Neural progenitor cell (in vitro differentiated cells): ENCODE data around the gene TMPRSS4. TPM values are rescaled to one million over a fixed set of nuclear protein-coding genes. Genes with fewer than 3 reads are reported as not detected.

Experiments
- DNase-seq: peaks from one replicate; pipeline ENCODE4 v3.0.0-alpha.2; 2016; ENCODE audit warnings: low spot score
- H2AFZ ChIP-seq: fragments of 200-600 bp; sonication (generic); replicated peaks from 2 replicates; pipeline ENCODE4 v1.6.1; 2016; ENCODE audit warnings: antibody characterized with exemption
- H3F3A ChIP-seq: fragments of 200-600 bp; sonication (generic); 2 replicates; pipeline ENCODE4 v1.6.1; 2016; ENCODE audit warnings: antibody characterized with exemption, low read depth
- H3K27ac ChIP-seq: fragments of 200-600 bp; sonication (generic); 2 replicates; pipeline ENCODE4 v1.5.1; 2016; ENCODE audit warnings: mild to moderate bottlenecking
- H3K27me3 ChIP-seq: fragments of 200-600 bp; sonication (generic); 2 replicates; pipeline ENCODE4 v1.6.1; 2016; ENCODE audit warnings: mild to moderate bottlenecking, moderate library complexity
- H3K36me3 ChIP-seq: fragments of 200-600 bp; sonication (generic); 2 replicates; pipeline ENCODE4 v1.5.1; 2016
- H3K4me1 ChIP-seq: fragments of 200-600 bp; sonication (generic); 2 replicates; pipeline ENCODE4 v1.6.1; 2016; ENCODE audit warnings: mixed run types
- H3K4me2 ChIP-seq: fragments of 200-600 bp; sonication (generic); 2 replicates; pipeline ENCODE4 v1.6.1; 2016
- H3K4me3 ChIP-seq: fragments of 200-600 bp; sonication (generic); 2 replicates; pipeline ENCODE4 v1.5.1; 2016
- H3K79me2 ChIP-seq: fragments of 200-600 bp; sonication (generic); 2 replicates; pipeline ENCODE4 v1.6.1; 2016; ENCODE audit warnings: low read depth
- H3K9ac ChIP-seq: fragments of 200-600 bp; sonication (generic); 2 replicates; pipeline ENCODE4 v1.6.1; 2016
- H3K9me3 ChIP-seq: fragments of 200-600 bp; sonication (generic); 2 replicates; pipeline ENCODE4 v1.5.1; 2016; ENCODE audit warnings: low read depth
- H4K20me1 ChIP-seq: fragments of 200-600 bp; sonication (generic); 2 replicates; pipeline ENCODE4 v1.6.1; 2016; ENCODE audit warnings: low read depth
- H3K27ac Mint-ChIP-seq: 3 replicates; pipeline ENCODE4 v1.8.0; 2021; ENCODE audit warnings: mixed read lengths
- H3K27me3 Mint-ChIP-seq: 2 replicates; pipeline ENCODE4 v1.8.0; 2022; ENCODE audit warnings: low read depth, mild to moderate bottlenecking, inconsistent platforms, moderate library complexity, mixed read lengths; ENCODE audit not compliant: insufficient read depth
- H3K36me3 Mint-ChIP-seq: 3 replicates; pipeline ENCODE4 v1.8.0; 2021; ENCODE audit warnings: mixed read lengths
- H3K4me1 Mint-ChIP-seq: 3 replicates; pipeline ENCODE4 v1.8.0; 2021; ENCODE audit warnings: mixed read lengths
- H3K4me3 Mint-ChIP-seq: 3 replicates; pipeline ENCODE4 v1.8.0; 2021; ENCODE audit warnings: mild to moderate bottlenecking, moderate library complexity, mixed read lengths
- H3K9me3 Mint-ChIP-seq: 3 replicates; pipeline ENCODE4 v1.8.0; 2020; ENCODE audit warnings: mixed read lengths
- EZH2 ChIP-seq: fragments of 200-600 bp; sonication (generic); IDR thresholded peaks from 2 replicates; pipeline ENCODE4 v1.6.1; 2017; ENCODE audit warnings: antibody characterized with exemption, mild to moderate bottlenecking, moderate library complexity
- EZH2phosphoT487 ChIP-seq: fragments of 200-600 bp; sonication (generic); IDR thresholded peaks from 2 replicates; pipeline ENCODE4 v1.6.1; 2017; ENCODE audit warnings: antibody characterized with exemption
- total RNA-seq: library from RNA; depleted of rRNA; stranded (reverse); fragments of >200 nt; gene quantifications from 2 replicates; pipeline ENCODE4 v1.2.3, GENCODE V29; 2015; ENCODE audit warnings: low replicate concordance
- TF ChIP-seq, protein P1 (sequence below): fragments of 200-600 bp; sonication (generic); IDR thresholded peaks from 2 replicates; pipeline ENCODE4 v1.5.1; 2017; ENCODE audit warnings: antibody characterized with exemption, mild to moderate bottlenecking

TMPRSS4 gene
- total RNA-seq, 1 donor from 2014 or later, result not detected

DNA sequence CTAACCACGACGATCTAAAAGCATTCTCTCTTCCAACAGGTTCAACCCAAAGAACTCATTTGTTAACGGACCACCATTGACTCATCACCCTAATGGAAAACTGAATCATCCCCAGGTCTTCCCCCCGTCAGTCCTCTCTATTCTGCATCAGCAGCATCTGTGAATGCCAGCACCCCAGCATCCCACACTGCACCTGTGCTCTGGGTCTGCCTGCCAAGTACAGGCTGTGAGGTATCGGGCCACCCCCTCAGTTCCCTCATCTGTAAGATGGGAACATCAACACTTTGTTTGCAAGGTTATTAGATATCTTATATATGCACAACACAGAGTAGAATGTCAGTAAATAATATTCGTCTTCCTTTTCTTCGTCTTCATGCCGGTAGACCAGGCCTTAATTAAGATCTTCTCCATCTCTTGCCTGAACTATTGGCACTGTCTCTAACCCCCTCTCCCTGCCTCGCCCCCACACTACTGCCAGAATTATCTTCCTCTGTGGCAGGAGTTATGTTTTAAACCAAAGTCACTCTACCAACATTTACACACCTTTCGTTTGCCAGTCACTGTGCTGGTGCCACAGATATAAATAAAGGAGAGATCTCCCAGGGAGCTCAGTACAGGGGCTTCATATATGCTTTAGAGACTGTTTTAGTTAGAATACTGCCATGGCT is 7.8 kb upstream of the TMPRSS4 start:
- Histone ChIP-seq H3K4me1 (peaks cover 18% of the 10 kb centered on the region), H2AFZ (no peak overlapping the region), H3K27me3 (no peaks in the 10 kb centered on the region), H3F3A (no peaks in the 10 kb centered on the region), H3K9ac (no peak overlapping the region), H3K9me3 (no peaks in the 10 kb centered on the region), H3K79me2 (no peaks in the 10 kb centered on the region), H3K4me2 (no peak overlapping the region), H3K36me3 (no peaks in the 10 kb centered on the region), H3K27ac (no peak overlapping the region), H3K4me3 (no peak overlapping the region), H4K20me1 (no peaks in the 10 kb centered on the region)
- peaks cover 10% of the 10 kb centered on the region for H3K4me1 Mint-ChIP-seq
- H3K27ac Mint-ChIP-seq, result no peak overlapping the region
- no peaks in the 10 kb centered on the region for H3K36me3 Mint-ChIP-seq
- no peak for DNase-seq
- H3K4me3 Mint-ChIP-seq, result no peak overlapping the region
- H3K27me3 Mint-ChIP-seq, result peaks cover 12% of the 10 kb centered on the region
- H3K9me3 Mint-ChIP-seq, result no peaks in the 10 kb centered on the region
- TF ChIP-seq, protein P1, sequence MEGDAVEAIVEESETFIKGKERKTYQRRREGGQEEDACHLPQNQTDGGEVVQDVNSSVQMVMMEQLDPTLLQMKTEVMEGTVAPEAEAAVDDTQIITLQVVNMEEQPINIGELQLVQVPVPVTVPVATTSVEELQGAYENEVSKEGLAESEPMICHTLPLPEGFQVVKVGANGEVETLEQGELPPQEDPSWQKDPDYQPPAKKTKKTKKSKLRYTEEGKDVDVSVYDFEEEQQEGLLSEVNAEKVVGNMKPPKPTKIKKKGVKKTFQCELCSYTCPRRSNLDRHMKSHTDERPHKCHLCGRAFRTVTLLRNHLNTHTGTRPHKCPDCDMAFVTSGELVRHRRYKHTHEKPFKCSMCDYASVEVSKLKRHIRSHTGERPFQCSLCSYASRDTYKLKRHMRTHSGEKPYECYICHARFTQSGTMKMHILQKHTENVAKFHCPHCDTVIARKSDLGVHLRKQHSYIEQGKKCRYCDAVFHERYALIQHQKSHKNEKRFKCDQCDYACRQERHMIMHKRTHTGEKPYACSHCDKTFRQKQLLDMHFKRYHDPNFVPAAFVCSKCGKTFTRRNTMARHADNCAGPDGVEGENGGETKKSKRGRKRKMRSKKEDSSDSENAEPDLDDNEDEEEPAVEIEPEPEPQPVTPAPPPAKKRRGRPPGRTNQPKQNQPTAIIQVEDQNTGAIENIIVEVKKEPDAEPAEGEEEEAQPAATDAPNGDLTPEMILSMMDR, result no peak
- TF ChIP-seq EZH2phosphoT487, result no peak
- no peak for TF ChIP-seq EZH2

DNA sequence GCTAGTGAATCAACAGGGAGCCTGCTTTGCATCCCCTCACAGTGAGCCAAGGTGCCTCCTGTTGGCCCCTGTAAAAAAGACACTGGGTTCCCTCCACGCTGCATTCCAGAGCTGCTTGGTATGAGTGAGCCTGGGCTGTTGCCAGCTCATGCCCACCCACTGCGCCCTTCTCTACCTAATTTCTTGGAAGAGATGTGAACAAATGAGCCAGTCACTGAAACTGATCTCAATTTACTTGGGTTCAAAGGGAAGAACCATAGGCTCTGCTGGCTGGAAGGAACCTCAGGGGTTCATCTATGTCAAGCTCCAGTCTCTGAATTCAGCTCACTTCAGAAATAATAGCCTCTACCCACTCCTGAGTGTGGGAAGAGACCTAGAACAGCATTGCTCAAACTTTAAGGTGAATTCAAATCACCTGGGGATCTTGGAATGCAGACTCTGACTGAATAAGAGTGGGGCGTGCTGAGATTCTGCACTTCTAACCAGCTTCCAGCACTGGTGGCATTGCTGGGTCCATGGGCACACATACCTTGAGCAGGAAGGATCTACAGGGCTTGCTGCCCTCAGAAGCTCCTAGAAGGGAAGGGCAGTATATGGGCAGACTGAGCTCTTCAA is 5.4 kb upstream of the TMPRSS4 start:
- H3K9ac ChIP-seq, result no peak overlapping the region
- DNase-seq, result no peak
- H3K4me3 ChIP-seq, result no peak overlapping the region
- H3K4me2 ChIP-seq, result no peak overlapping the region
- no peaks in the 10 kb centered on the region for H3K9me3 Mint-ChIP-seq
- no peaks in the 10 kb centered on the region for H3K36me3 ChIP-seq
- TF ChIP-seq EZH2, result no peak
- TF ChIP-seq, protein P1, result no peak
- TF ChIP-seq EZH2phosphoT487, result no peak
- peaks cover 7% of the 10 kb centered on the region for H3K27me3 Mint-ChIP-seq
- H3K27ac Mint-ChIP-seq, result no peak overlapping the region
- H3K36me3 Mint-ChIP-seq, result no peaks in the 10 kb centered on the region
- no peak overlapping the region for H2AFZ ChIP-seq
- no peak overlapping the region for H3K27ac ChIP-seq
- no peaks in the 10 kb centered on the region for H3K79me2 ChIP-seq
- H3F3A ChIP-seq, result no peaks in the 10 kb centered on the region
- H3K27me3 ChIP-seq, result no peaks in the 10 kb centered on the region
- H3K4me1 Mint-ChIP-seq, result peaks cover 10% of the 10 kb centered on the region
- H3K4me1 ChIP-seq, result peaks cover 10% of the 10 kb centered on the region
- no peak overlapping the region for H3K4me3 Mint-ChIP-seq
- no peaks in the 10 kb centered on the region for H3K9me3 ChIP-seq
- no peaks in the 10 kb centered on the region for H4K20me1 ChIP-seq

DNA sequence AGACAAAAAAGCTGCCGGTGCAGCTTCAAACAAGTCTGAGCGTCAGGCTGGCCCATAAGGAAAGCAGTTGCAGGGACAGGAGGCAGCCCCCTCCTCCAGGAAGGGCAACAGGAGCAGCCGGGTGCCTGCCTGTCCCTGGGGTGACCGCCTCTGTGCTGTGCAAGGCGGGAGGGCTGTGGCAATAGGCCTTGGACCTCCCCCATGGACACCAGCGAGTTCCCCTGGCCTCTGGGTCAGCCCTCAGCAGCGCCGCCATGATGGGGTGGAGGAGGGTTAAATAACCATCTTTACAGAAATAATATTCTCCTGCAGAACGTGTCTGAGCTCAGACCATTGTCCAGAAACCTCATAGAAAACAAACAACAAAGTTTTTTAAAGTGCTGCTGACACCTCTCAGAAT is 3.3 kb upstream of the TMPRSS4 start:
- H3K9me3 ChIP-seq, result no peaks in the 10 kb centered on the region
- TF ChIP-seq EZH2, result no peak
- TF ChIP-seq, protein P1, result no peak
- no peak for TF ChIP-seq EZH2phosphoT487
- no peak overlapping the region for H3K9ac ChIP-seq
- H3K27me3 Mint-ChIP-seq, result peaks cover 11% of the 10 kb centered on the region
- no peaks in the 10 kb centered on the region for H3K27me3 ChIP-seq
- no peak overlapping the region for H2AFZ ChIP-seq
- H3K4me3 ChIP-seq, result no peak overlapping the region
- no peaks in the 10 kb centered on the region for H3K36me3 Mint-ChIP-seq
- H3K36me3 ChIP-seq, result no peaks in the 10 kb centered on the region
- no peaks in the 10 kb centered on the region for H3K9me3 Mint-ChIP-seq
- no peak overlapping the region for H3K4me2 ChIP-seq
- H3K4me3 Mint-ChIP-seq, result no peak overlapping the region
- H3K27ac Mint-ChIP-seq, result no peak overlapping the region
- no peak for DNase-seq
- peaks cover 10% of the 10 kb centered on the region for H3K4me1 ChIP-seq
- no peak overlapping the region for H3K27ac ChIP-seq
- peaks cover 7% of the 10 kb centered on the region for H3K4me1 Mint-ChIP-seq
- no peaks in the 10 kb centered on the region for H3F3A ChIP-seq
- H3K79me2 ChIP-seq, result no peaks in the 10 kb centered on the region
- H4K20me1 ChIP-seq, result no peaks in the 10 kb centered on the region
